GM12801 (cell line): ENCODE results near the gene GLT8D2.

Source experiments
- CTCF ChIP-seq: IDR thresholded peaks from one replicate; pipeline ENCODE4 v1.5.1; 2011; ENCODE audit warnings: control low read depth; ENCODE audit not compliant: insufficient read length; ENCODE audit errors: extremely low read depth

Gene GLT8D2

GRCh38 chr12:104006929-104007328 is 43.1 kb downstream of the GLT8D2 start:
- TF ChIP-seq CTCF: no peak

GRCh38 chr12:104003596-104003995 is 46.4 kb downstream of the GLT8D2 start:
- no peak for TF ChIP-seq CTCF

GRCh38 chr12:104002686-104003085 is 47.3 kb downstream of the GLT8D2 start:
- TF ChIP-seq CTCF: no peak

GRCh38 chr12:104000807-104001434 is 49.1 kb downstream of the GLT8D2 start:
- TF ChIP-seq CTCF: no peak

- TF ChIP-seq CTCF: no peak
Observed at GRCh38 chr12:103998976-103999375, 51.0 kb downstream of the GLT8D2 start.

GRCh38 chr12:103997286-103997900 is 52.6 kb downstream of the GLT8D2 start:
- no peak for TF ChIP-seq CTCF

GRCh38 chr12:103996595-103996994 is 53.4 kb downstream of the GLT8D2 start:
- TF ChIP-seq CTCF: no peak
